NOMO-1 treated with dmso at 0.1 percent for 144 hours (cell line): ENCODE results near the gene CAMTA1.
"Not testable (repeated sequence)": the region's sequence is repeated elsewhere in the genome, so short reads cannot be mapped to it uniquely, and the experiment has no call there.

Source experiments
- DNase-seq: peaks from one replicate; lab custom pipeline; 2025; ENCODE audit not compliant: unreplicated experiment; lab: John Stamatoyannopoulos, UW

Gene CAMTA1

DNA sequence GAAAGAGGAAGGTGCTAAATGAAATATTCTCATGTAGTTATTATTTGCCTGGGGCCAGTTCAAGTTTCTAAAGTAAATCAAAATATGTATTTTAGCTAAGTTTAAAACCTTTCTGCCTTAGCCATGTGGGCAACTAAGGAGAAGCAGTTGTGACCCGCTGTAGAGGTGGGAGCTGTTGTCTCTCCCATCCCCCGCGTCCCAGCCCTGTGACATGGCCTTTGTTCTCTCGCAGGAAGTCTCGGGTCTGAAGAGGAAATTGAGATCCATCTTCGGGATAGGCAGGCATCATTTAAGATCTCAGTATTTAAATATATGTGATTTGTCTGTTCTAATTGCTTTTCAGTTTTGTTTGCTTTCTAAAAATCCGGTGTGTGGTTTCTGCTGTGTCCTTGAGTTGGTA, 121.5 kb downstream of the CAMTA1 start:
- DNase-seq = no peak

DNA sequence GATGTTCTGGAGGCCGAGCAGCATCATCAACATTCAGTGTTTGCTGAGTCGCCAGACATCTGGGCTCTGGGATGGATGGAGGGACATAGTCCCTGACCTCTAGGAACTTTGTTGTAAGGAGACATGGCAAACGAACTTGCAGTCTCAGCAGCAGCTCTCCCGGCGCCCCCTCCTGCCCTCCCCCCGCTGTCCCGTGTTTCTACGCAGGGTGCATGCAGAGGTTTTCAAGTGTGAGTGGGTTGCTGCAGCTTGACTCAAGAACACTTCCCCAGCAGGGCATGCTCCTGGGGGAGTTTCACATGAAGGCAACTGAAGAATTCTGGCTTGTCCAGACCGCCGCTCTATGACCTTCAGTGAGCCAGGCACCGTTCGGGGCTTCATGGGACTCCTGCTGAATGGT, 121.9 kb downstream of the CAMTA1 start:
- DNase-seq = no peak

DNA sequence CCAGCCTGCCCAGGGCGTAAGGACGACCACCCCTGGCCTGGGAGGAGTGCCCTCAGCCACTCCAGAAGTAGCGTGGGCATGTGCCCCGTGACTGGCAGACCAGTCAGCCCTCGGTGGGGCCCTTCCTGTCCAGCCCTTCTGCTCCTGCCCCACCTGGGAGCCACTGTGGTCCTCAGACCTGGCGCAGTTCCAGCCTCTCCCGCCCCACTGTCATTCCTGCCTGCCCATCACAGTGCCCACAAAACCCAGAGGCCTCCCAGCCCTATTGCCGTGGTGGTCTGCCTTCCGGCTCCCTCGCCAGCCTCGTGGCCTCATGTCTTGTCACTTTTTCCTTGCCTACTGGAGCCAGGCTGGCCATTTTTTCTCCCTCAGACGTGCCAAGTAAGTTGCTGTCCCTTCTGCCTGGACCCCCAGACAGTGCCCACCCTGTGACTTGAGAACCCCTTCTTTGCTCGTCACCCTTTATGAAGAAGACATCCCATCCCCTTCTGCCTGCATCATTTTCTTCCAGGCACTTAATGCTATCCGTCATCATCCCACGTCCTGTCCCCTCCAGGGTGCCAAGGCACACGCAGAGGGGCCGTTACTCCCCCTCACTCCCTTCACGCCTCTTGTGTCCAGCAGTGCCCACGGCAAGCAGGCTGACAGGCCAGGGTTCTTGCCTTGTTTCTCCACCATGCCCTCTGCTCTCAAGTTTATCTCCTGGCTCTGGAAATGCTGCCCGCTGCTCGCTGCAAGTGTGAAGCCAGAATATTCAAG, 122.6 kb downstream of the CAMTA1 start:
- DNase-seq = no peak

DNA sequence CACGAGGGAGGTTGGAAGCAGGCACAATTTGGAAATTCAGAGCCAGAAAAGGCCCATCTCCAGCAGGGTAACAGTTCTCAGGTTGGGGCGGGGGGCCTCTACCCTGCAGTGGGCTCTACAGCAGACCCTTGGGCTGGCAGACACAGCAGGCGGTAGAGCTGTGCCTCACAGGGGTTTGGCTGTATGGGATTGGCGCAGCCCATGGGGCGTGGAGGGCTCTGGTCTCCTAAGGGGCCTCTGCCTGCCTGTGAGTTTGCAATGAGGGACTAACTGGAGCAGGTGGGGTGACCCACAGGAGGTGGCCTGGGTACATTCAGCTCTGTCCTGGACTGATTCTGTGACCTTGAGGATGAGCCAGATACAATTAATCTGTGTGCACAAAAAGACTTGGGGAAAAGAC, 124.1 kb downstream of the CAMTA1 start:
- DNase-seq = no peak

DNA sequence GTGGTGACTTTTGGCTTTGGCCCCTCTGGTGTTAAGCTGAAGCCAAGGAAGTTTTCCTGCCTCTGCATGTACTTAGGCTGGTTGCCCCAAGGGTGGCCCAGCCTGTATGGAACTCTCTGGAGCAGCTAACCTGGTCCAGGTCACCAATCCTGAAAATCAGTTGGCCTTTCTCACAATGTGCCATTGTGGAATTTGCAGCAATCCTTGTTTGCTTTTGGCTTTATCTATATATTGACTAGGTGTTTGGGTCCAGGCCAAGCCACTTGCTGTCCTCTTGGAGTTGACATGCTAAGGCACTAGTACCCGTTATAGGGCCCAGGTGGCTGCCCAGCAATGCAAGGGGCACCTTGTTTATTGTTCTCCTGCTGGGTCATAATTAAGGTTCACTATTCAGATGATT, 124.6 kb downstream of the CAMTA1 start:
- no peak for DNase-seq

DNA sequence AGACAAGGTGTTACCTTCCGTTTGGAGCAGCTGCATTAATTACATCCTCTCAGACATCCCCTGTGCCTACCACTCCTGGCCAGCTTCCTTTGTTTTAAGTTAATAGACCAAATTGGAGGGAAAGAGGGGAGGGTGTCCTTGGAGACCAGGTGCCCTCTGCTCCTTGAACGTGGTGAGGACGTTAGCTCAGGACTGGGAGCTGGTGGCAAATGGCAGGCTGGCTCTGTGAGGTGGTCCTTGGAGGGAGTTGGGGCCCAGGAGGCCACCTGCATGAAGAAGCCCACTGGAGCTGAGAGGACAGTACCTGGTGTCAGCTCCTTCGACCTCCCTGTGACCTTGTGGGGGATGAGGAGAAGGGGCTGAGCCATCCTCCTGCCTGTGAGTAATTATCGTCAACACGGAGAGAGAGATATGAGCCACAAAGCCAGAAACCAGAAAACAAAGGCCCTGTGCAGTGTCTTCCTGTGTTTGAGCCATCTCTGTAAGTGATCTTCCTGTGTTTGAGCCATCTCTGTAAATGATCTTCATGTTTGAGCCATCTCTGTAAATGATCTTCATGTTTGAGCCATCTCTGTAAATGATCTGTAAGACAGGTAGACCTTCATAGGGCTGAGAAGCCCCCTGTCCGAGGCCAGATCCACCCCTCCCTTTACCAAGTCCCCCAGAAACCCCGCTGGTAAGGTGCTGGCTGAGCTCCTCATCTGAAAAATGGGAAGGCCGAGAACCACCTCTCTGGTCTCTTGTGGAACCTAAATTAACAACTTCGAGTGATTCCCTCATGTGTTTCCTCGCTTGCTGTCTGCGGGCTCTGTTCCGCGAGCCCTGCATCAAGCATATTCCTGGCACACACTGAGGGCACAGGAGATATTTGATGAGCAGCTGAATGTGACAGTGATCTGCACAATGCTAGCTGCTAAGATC, 126.0 kb downstream of the CAMTA1 start:
- DNase-seq = no peak

DNA sequence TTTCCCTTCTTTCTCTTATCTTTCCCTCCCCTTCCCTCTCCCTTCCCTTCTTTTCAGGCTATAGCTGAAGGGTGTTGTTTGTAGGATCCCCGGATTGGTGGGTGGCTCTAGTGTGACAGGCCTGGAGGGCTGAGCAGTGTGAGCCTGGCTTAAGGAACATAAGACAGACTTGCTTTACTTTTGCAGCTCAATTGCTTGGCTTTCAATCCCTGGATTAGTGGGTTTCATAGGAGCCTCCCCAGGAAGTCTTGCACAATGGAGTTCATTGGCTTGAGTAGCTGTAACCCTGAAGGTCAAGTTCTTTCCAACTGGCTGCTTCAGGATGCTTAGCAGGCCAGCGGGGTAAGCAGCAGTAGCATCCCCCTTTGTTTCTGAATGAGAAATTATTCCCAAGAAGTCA, 126.7 kb downstream of the CAMTA1 start:
- DNase-seq = no peak

DNA sequence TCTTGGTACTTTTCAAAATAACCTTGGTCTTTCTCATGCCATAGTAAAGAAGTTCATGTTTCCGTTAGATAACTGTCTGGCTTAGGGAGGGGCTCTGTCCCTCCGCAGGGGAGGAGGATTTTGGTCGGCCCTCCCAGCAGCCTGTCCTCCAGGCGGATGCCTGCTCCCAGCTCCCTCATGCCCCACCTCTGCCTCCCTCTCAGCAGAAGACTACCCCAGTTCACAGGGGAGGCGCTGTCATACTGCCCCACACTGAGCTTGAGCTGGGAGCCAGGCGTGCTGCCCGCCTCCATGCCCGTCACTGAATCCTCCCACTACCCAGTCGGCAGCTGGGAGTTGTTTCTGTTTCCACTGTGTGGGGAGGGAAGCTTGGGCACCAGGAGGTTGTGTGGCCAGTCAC, 127.3 kb downstream of the CAMTA1 start:
- DNase-seq = no peak

DNA sequence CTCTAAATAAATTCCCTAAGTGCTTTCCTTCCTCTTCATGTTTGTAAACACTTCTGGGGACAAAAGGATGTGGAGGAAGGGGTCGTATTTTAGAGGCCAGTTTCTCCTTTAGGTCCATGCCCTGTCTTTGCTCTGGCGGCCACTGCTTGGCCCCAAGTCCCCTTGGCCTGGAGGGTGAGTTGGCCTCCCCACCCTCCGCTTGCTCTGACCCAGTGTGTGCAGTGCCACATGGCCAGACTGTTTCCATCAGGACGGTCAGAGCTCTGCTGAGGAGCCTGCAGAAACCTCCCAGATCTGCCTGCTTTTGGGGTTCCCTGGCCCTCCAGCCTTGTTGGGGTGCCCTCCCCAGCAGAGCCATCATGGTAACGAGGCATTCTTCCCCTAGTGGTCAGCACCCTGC, 127.8 kb downstream of the CAMTA1 start:
- no peak for DNase-seq

DNA sequence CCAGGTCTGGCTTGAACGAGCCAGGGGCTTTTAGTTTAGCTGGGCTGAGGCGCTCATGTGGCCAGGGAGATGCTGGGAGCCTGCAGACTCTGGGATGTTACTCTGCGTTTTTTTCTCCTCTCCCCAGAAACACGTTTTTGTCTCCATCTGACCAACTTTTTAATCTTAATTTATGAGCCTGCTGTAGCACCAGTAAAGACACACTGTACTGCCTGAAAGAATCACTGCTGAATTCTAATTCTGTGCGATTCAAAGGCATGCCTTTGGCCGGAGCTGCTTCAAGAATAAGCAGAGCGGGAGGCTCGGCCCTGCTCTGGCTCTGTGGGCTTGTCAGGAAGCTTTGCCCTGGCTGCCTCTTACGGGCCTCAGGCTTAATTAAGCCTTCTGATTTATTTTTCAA, 129.5 kb downstream of the CAMTA1 start:
- DNase-seq = no peak

DNA sequence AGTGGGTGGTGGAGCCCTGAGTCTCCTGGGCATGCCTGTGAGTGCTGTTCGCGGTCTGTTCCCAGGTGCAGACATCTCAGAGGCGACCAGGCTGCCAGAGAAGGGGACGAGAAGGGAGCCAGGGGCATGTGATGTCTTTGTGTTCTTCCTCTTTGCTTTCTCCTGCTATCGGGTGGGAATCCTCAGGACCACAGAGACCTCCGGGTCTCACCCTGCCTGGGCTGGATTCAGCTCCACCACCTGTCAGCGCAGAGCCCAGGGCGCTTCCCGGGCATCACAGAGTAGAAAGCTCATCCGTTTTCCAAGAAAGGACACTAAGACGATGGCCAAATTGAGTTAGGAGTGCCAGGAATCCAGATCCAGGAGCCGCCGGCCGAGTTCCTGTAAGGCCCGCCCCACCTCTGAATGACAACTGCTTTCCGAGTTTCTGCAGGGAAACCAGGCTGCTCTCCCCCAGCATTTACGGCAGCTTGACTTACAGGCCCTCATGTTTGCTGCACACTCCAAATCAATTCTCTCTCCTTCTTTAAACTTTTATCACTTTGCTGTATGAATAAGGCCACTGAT, 130.8 kb downstream of the CAMTA1 start:
- no peak for DNase-seq

DNA sequence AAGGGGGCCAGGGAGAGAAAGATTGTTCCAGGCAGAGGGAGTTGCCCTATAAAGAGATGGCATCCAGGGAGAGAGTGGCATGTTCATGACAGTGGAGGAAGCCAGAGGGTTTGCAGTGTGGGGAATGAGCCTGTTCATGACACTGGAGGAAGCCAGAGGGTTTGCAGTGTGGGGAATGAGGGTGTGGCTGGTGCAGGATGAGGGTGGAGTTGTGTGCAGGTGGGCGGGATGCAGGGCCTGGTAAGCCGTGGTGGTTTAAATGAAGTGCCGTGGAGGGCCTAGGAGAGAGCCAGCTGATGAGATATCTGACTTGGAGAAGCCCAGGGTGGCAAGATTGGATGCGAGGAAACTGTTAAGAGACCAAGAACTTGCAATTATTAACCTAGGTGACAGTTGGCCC, 131.8 kb downstream of the CAMTA1 start:
- DNase-seq = no peak

DNA sequence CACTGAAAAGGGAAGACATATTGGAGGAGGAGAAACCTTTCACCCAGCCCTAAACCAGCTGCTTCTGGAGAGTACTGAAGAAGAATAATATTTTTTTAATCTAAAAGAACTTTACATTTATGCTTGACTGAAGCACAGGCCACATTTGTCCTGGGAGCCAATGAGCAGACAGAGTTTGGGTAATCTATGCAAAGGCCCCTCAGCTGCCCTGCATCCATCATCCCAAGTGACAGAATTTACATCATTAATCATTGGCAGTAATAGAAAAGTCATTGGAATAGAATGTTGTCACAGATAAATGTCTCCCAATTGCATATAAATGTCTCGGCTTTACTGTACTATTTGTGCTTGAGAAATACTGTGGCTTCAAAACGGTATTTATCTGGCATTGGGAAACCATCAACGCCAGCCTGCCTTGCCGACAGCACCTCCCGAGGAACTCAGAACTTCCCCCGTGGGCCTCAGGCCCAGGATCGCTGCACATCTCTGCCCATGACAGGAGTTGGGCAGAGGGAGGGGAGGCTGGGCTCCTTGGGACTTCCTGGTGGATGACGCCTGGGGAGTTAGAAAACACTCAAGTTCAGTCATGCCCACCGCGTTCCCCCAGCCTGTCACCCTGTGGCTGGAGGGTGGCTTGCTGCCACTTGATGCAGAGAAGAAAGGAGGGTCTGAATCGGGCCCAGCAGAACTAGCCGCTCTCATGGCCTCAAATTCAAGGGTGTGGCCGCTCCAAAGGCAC, 133.1 kb downstream of the CAMTA1 start:
- DNase-seq = no peak

DNA sequence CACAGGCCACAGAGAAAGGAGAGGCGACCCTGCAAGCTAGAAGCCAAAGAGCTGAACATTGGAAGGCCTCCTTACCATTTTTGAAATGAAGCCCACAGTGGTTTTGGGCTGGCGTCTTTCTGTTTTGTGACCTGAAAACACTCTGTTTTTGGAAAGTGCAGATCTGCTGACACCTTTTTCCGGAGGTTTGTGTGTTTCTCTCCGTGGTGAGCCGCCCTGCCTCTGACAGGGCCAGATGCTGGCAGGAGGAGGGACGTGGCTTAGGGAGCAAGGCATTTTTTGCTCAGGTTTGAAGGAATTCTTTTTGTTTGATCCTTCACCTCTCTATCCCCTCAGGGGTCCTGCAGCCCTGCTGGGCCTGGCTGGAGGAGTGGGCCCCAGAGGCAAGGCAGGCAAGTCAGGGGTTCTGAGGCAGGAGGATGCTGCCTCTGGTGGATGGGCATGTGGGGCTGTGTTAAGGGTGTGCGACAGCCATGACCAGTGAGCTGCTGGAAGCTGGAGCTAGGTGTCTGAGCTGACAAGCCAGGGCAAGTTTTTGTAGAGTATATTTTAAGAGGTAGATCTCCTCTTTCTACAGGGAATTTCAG, 133.8 kb downstream of the CAMTA1 start:
- no peak for DNase-seq

DNA sequence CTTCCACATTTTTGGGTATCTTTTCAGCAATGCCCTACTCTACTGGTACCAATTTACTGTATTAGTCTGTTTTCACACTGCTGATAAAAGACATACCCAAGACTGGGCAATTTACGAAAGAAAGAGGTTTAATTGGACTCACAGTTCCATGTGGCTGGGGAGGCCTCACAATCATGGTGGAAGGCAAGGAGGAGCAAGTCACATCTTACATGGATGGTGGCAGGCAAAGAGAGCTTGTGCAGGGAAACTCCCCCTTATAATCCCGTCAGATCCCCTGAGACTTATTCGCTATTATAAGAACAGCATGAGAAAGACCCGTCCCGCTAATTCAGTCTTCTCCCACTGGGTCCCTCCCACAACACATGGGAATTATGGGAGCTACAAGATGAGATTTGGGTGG, 136.3 kb downstream of the CAMTA1 start:
- not testable (repeated sequence) for DNase-seq

DNA sequence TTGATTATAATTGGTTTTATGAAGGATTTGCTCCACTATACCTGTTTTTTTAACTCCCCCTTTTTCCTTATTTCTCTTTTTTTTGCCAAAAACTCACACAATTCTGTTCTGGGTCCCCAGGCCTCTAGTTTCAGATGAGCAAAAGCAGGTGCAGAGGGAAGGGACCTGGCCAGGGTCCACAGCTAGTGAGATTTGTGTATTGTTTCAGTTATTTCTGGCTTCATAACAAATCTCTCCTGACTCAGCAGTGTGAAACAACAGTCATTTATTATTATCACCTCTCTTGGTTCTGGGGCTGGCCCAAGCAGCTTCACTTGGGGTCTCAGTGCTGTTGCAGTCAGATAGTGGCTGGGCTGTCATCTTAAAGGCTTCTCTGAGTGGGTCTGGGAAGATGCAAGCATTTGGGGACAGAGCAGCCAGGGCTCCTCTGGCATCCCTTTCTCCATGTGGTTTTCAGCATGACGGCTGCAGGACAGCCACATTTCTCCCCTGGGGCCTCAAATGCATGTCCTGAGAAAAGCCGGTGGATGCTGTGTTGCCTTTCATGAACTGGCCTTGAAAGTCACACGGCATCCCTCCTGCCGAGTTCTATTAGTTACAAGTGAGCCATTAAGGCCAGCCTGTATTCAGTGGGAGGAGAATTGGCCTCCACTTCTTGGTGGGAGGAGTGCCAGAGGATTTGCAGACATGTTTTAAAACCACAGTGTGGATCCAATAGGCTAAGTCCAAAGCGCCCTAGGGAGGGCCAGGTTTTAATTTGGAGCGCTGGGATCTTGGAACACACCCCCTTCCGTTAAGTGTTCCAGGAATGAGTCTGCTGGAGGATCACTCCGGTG, 137.1 kb downstream of the CAMTA1 start:
- DNase-seq = no peak

DNA sequence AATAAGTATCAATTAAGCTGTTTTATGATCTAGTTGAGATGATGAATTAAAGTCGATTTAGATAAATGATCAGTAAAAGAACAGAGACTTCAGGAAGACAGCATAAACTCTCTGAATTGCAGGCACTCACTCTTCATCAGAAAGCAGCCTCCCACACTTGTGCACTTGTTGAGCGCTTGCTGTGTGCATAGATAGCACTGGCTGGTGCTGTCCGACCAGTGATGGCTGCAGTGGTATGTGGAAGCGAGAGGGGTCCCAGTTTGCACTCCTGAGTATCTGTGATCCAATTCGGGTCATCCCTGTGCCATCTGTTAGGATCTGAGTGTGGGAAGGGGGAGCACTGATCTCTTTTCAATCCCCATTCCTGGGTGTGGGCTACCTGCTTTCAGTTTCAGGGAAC, 137.8 kb downstream of the CAMTA1 start:
- no peak for DNase-seq

DNA sequence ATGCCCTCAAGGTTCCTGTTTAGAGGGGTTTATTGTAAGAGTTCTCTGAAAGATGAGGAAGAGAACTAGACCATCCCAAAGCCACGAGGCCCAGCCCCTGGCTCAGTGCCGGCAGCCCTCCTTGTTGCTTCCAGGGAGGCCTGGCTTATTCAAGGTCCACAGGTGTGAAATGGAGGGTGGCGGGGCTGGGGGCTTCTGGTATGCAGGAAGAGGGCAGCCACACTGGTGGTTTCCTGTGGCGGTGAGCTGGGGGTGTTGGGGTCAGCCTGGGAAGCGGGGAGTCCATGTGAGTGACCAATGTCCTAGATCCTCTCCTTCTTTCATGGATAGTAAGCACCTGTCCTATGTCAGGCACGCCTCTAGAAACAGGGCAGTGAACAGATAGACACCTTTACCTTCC, 138.2 kb downstream of the CAMTA1 start:
- DNase-seq = no peak

DNA sequence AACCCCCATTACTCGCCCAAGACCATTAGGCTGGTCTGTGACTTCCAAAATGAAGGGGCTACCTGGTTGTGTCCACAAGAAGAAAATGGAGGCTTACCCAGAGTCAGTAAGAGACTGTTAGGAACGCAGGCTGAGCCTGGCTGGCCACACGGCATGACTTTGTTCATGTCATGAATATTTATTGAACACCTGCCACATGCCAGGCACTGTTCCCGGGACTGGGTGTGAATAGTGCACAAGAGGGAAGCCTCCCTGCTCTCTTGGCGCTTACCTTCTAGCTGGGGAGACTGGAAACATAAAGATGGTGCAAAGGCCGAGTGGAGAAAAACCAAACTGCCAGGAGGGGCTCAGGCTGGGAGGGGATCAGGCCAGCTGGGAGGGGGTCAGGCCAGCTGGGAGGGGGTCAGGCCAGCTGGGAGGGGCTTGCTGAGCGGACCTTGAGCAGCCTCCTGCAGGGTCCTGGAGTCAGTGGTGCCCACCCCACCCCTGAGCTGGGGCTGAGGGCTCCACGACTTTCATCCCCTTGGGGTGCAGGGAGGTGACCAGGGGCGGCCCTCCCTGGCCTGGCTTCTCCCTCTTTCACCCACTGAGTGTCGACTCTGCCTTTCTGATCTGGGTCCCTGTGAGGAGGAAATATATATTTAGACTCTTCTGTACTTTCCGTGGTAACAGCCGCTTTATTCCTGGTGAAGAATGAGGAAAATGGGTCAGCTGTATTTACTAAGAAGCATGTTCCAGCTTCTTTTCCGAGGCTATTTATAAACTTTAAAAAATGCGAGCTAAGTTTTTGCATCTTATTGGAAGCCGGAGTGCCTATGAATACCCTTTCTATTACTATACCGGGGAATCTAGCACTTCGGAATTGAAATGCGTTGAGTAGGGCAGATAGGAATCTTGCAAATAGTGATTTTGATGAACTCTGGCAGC, 139.0 kb downstream of the CAMTA1 start:
- no peak for DNase-seq
